Measurements from ENCODE around the gene RAET1G. TPM values are rescaled to one million over a fixed set of nuclear protein-coding genes. Genes with fewer than 3 reads are reported as not detected.
A peak's percentile ranks its signal among the peaks of the same experiment; 100 is the strongest.

The RAET1G gene
- total and polyA plus RNA-seq, 12 donors: 0.21 to 0.37 (median 0.34) TPM; not detected in 8

DNA sequence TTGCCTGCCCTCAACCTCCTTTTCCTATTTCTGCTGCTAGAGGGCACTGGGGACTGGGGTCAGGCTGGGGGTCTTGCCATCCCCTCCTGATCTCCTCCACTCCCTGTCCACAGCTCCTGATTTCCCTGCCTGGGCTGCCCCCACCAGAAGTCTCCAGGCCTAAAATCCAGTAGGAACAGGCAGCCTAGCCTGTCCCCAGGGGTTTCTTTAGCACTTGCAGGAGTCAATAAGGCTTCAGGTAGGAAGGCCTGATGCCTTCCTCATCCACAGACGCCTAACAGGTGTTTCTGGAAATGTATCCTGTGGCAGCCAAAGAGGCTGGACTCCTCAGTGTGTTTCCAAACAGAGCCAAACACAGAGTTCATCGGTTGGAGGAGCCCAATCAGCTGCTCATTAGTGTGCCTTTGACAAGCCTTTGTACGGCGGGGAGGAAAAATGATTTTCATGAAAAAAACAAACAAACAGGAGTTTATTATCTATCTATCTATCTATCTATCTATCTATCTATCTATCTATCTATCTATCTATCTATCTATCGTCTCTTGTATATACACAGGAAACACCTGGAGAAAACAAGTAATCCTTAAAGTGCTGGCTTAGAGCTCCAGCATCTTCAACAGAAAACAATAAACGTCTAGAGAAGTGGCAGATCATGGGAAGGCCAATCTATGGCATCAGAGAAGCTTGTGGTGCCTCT, 21.3 kb downstream of the RAET1G start:
- ATAC-seq: no peak
- intact Hi-C loops (cut with DNase I): no loop called here
- Histone ChIP-seq H3K9me3 (no peaks in the 10 kb centered on the region), H3K27ac (no peak overlapping the region), H3K4me1 (peaks cover 0 to 26% (median 17%) of the 10 kb centered on the region in 9 donors), H3K36me3 (no peaks in the 10 kb centered on the region), H3K4me3 (no peak overlapping the region), H3K27me3 (no peaks in the 10 kb centered on the region)
- DNase-seq: no peak
- TF ChIP-seq, protein P1, sequence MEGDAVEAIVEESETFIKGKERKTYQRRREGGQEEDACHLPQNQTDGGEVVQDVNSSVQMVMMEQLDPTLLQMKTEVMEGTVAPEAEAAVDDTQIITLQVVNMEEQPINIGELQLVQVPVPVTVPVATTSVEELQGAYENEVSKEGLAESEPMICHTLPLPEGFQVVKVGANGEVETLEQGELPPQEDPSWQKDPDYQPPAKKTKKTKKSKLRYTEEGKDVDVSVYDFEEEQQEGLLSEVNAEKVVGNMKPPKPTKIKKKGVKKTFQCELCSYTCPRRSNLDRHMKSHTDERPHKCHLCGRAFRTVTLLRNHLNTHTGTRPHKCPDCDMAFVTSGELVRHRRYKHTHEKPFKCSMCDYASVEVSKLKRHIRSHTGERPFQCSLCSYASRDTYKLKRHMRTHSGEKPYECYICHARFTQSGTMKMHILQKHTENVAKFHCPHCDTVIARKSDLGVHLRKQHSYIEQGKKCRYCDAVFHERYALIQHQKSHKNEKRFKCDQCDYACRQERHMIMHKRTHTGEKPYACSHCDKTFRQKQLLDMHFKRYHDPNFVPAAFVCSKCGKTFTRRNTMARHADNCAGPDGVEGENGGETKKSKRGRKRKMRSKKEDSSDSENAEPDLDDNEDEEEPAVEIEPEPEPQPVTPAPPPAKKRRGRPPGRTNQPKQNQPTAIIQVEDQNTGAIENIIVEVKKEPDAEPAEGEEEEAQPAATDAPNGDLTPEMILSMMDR (IDR thresholded peaks at IDR 0.05): no peak
- WGBS, 2 donors: 87 to 90% methylated on average over 6 of the region's 6 CpGs

- peaks cover 0 to 30% (median 21%) of the 10 kb centered on the region in 9 donors for H3K4me1 ChIP-seq
- no peak overlapping the region for H3K4me3 ChIP-seq
- H3K27me3 ChIP-seq: no peaks in the 10 kb centered on the region
- WGBS, 2 donors: 85 to 91% methylated on average over 11 of the region's 11 CpGs
- H3K36me3 ChIP-seq: no peaks in the 10 kb centered on the region
- TF ChIP-seq, protein P1 (IDR thresholded peaks at IDR 0.05): no peak
- no peak overlapping the region for H3K27ac ChIP-seq
- H3K9me3 ChIP-seq: no peaks in the 10 kb centered on the region
- no peak for DNase-seq
- intact Hi-C loops (cut with DNase I): no loop called here
- ATAC-seq: peak in 1 of 8 donors; percentile 30
Measured at GRCh38 chr6:149900620-149901443, 22.1 kb downstream of the RAET1G start.

- intact Hi-C loops (cut with DNase I): no loop called here
- Histone ChIP-seq H3K4me1 (peaks cover 2 to 33% (median 23%) of the 10 kb centered on the region in 9 donors), H3K27me3 (no peaks in the 10 kb centered on the region), H3K36me3 (no peaks in the 10 kb centered on the region), H3K27ac (no peak overlapping the region), H3K4me3 (no peak overlapping the region), H3K9me3 (no peaks in the 10 kb centered on the region)
- TF ChIP-seq, protein P1 (IDR thresholded peaks at IDR 0.05): no peak
- 87 to 89% methylated on average over 7 of the region's 7 CpGs for WGBS, 2 donors
- ATAC-seq: no peak
- no peak for DNase-seq
Measured at GRCh38 chr6:149899926-149900619, 22.8 kb downstream of the RAET1G start.

DNA sequence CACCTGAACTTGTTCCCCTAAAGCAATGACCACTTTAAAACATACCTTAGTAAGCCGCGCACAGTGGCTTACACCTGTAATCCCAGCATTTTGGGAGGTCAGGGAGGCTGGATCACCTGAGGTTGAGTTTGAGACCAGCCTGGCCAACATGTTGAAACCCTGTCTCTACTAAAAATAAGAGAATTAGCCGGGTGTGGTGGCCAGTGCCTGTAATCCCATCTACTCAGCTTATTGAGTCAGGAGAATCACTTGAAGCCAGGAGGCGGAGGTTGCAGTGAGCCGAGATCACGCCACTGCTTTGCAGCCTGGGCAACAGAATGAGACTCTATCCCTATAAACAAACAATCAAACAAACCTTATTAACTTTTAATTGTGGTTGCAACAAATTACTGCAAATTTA, 23.4 kb downstream of the RAET1G start:
- TF ChIP-seq, protein P1 (IDR thresholded peaks at IDR 0.05): no peak
- Histone ChIP-seq H3K27ac (no peak overlapping the region), H3K4me3 (no peak overlapping the region), H3K27me3 (no peaks in the 10 kb centered on the region), H3K9me3 (no peaks in the 10 kb centered on the region), H3K4me1 (peaks cover 6 to 35% (median 27%) of the 10 kb centered on the region in 9 donors), H3K36me3 (no peaks in the 10 kb centered on the region)
- 92 to 93% methylated on average over 6 of the region's 6 CpGs for WGBS, 2 donors
- DNase-seq (no peak), ATAC-seq (no peak)
- intact Hi-C loops (cut with DNase I): no loop called here

All from heart right ventricle (tissue), 16 donors.